Endometrium (tissue), 2 donors: ENCODE data around the gene TMEM33.

Experiments used
- FAIRE-seq: peaks from 2 replicates; lab custom pipeline; 2012; peaks lifted over from hg19 to GRCh38; lab: Jason Lieb, UNC
- donor health status: control.
- donor health status: control.

TMEM33 gene

DNA sequence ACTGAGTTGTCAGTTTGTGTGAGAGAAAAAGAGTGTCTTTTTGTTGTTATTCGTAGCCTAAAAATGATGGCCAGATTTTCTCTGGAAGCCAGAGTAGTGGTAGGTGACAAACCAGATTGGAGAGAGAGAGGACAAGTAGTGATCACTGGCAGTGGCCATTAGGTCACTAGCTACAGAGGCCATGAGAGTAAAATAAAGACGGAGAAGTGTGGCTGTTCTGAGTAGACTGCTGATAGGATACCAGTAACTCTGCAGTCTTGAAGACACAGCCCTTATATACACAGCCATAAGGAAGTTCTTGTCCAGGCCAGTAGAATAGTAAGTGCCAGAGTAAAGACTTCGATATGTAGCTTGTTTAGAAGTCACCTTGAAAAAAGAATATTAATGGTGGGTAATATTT lies 62.8 kb downstream of the TMEM33 start:
- no peak for FAIRE-seq

GRCh38 chr4:41999321-41999720 lies 64.1 kb downstream of the TMEM33 start:
- FAIRE-seq = no peak

- FAIRE-seq = no peak
These were observed 73.0 kb downstream of the TMEM33 start for GRCh38 chr4:42008011-42008786.
